ENCODE measurements around the gene CCDC87. TPM values are rescaled to one million over a fixed set of nuclear protein-coding genes. Genes with fewer than 3 reads are reported as not detected.

The CCDC87 gene
- total RNA-seq, 1 experiment from 2014 or later: 1.1 TPM

DNA sequence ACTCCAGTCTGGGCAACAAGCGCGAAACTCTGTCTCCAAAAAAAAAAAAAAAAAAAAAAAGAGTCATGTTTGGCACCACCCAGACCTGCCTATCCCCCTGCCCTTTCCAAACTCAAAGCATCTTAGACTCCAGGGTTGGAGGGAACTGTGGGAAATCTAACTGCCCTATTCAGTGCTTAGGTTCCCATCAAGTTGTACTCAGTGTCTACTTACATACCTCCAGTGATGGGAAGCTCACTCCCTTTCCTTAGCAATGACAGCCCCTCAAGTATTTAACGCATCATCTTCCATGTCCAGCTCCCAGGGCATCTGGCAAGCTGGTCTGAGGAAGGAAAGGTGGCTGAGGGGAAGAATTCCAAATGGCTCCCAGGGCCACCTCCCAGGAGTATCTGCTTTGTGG lies 43.2 kb downstream of the CCDC87 start:
- H2AK5ac ChIP-seq (ENCODE audit: insufficient read length, low read length): no peak overlapping the region
- H2BK15ac ChIP-seq (ENCODE audit: low read depth, low read length): no peak overlapping the region
- H3K23me2 ChIP-seq (ENCODE audit: insufficient read length, low read depth, low read length, poor library complexity, severe bottlenecking): no peaks in the 10 kb centered on the region
- no peak overlapping the region for H3T11ph ChIP-seq (ENCODE audit: low read length)
- no peak overlapping the region for H3K27ac ChIP-seq (ENCODE audit: insufficient read length, low read depth, low read length)
- no peak overlapping the region for H3K56ac ChIP-seq (ENCODE audit: insufficient read length, low read depth, low read length)
- H3K9me3 ChIP-seq (ENCODE audit: control insufficient read depth, low read depth, low read length): no peaks in the 10 kb centered on the region
- TF ChIP-seq, protein P1, sequence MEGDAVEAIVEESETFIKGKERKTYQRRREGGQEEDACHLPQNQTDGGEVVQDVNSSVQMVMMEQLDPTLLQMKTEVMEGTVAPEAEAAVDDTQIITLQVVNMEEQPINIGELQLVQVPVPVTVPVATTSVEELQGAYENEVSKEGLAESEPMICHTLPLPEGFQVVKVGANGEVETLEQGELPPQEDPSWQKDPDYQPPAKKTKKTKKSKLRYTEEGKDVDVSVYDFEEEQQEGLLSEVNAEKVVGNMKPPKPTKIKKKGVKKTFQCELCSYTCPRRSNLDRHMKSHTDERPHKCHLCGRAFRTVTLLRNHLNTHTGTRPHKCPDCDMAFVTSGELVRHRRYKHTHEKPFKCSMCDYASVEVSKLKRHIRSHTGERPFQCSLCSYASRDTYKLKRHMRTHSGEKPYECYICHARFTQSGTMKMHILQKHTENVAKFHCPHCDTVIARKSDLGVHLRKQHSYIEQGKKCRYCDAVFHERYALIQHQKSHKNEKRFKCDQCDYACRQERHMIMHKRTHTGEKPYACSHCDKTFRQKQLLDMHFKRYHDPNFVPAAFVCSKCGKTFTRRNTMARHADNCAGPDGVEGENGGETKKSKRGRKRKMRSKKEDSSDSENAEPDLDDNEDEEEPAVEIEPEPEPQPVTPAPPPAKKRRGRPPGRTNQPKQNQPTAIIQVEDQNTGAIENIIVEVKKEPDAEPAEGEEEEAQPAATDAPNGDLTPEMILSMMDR (conservative IDR thresholded peaks at IDR 0.05): no peak
- no peaks in the 10 kb centered on the region for H3K27me3 ChIP-seq (ENCODE audit: insufficient read depth, low read length)
- no peak overlapping the region for H4K5ac ChIP-seq (ENCODE audit: insufficient read length, low read depth, low read length)
- H4K91ac ChIP-seq (ENCODE audit: insufficient read length, low read depth, low read length): no peak overlapping the region
- H3K79me2 ChIP-seq (ENCODE audit: insufficient read depth, low read length): no peaks in the 10 kb centered on the region
- H3K4ac ChIP-seq (ENCODE audit: low read depth, low read length): no peak overlapping the region
- peaks cover 24 to 25% of the 10 kb centered on the region in 2 experiments for H3K4me1 Mint-ChIP-seq
- H4K8ac ChIP-seq (replicated peaks; ENCODE audit: insufficient read length, low read depth, low read length): no peak overlapping the region
- no peak overlapping the region for H3K4me3 Mint-ChIP-seq
- no peak overlapping the region for H2BK12ac ChIP-seq (ENCODE audit: insufficient read length, low read depth, low read length)
- no peak for DNase-seq
- no peaks in the 10 kb centered on the region for H3K79me1 ChIP-seq (ENCODE audit: insufficient read depth, low read depth, low read length, poor library complexity, severe bottlenecking)
- peaks cover 2 to 34% (median 24%) of the 10 kb centered on the region in 3 experiments; a peak in 5 of 7 replicates for H3K36me3 Mint-ChIP-seq (ENCODE audit: insufficient read depth in 1 of 3, low read depth in 3 of 3)
- no peak overlapping the region for H2BK120ac ChIP-seq (ENCODE audit: low read depth, low read length, poor library complexity, severe bottlenecking)
- no peaks in the 10 kb centered on the region; the same call in 1 of the 2 replicates for H3K27me3 Mint-ChIP-seq (ENCODE audit: low read depth)
- WGBS (ENCODE audit: extremely low coverage, insufficient read length, low lambda C conversion rate): no CpG with 5 or more reads among the region's 3 CpGs
- H3K14ac ChIP-seq (ENCODE audit: insufficient read depth, low read length): no peak overlapping the region
- no peaks in the 10 kb centered on the region; a peak in 1 of 5 replicates for H3K9me3 Mint-ChIP-seq
- no peak overlapping the region for H3K9ac ChIP-seq (ENCODE audit: extremely low read depth, insufficient read length, low read length)
- H3K27ac Mint-ChIP-seq: 0 out of 7 replicates have a peak overlapping the region, but pooled peaks of 1 of the 3 experiments have one; percentile 90
- no peak overlapping the region for H3K23ac ChIP-seq (ENCODE audit: insufficient read length, low read depth, low read length)
- H4K20me1 ChIP-seq (ENCODE audit: control insufficient read depth, insufficient read depth, insufficient read length): no peaks in the 10 kb centered on the region
- no peak overlapping the region for H3K18ac ChIP-seq (ENCODE audit: insufficient read length, low read depth, low read length)
- no peak overlapping the region for H2BK5ac ChIP-seq (ENCODE audit: insufficient read length, low read length)
- H3K4me2 ChIP-seq (ENCODE audit: insufficient read depth, insufficient read length, low read length): no peak overlapping the region
- no peak overlapping the region for H2AFZ ChIP-seq (ENCODE audit: low read length)
- no peak overlapping the region for H2BK20ac ChIP-seq (ENCODE audit: low read depth, low read length, poor library complexity, severe bottlenecking)
- no peaks in the 10 kb centered on the region for H3K4me1 ChIP-seq (ENCODE audit: insufficient read depth, low read length)

Data from H9 (cell line).